K562 (cell line): Measurements from ENCODE around the gene RALB. TPM values are rescaled to one million over a fixed set of nuclear protein-coding genes. Genes with fewer than 3 reads are reported as not detected.

ENCODE experiments used
- ATF7 ChIP-seq: fragments of 450-650 bp; IDR thresholded peaks from 2 replicates; pipeline ENCODE4 v1.7.1; 2014; ENCODE audit warnings: mild to moderate bottlenecking, moderate library complexity
- CBX8 ChIP-seq: fragments of 200-600 bp; sonication (generic); IDR thresholded peaks from 2 replicates; pipeline ENCODE4 v1.6.1; 2012; ENCODE audit warnings: borderline replicate concordance, mixed run types, low read depth, mild to moderate bottlenecking, moderate library complexity, mixed read lengths, low read length, control low read depth, inconsistent platforms; ENCODE audit not compliant: poor library complexity, severe bottlenecking; ENCODE audit errors: extremely low read depth
- CHCHD3 ChIP-seq: fragments of 250-450 bp; sonication (Bioruptor Pico); IDR thresholded peaks from 2 replicates; pipeline ENCODE4 v2.1.2; 2022; ENCODE audit warnings: mild to moderate bottlenecking
- DDX20 ChIP-seq: fragments of 450-650 bp; IDR thresholded peaks from 2 replicates; pipeline ENCODE4 v1.6.1; 2016; ENCODE audit warnings: missing genetic modification characterization, low read depth, mild to moderate bottlenecking, missing compliant biosample characterization, moderate library complexity
- KLF1 ChIP-seq: fragments of 450-650 bp; IDR thresholded peaks from 2 replicates; pipeline ENCODE4 v1.6.1; 2016; ENCODE audit warnings: missing genetic modification characterization, missing compliant biosample characterization
- MAFK ChIP-seq: IDR thresholded peaks from 2 replicates; pipeline ENCODE4 v1.6.1; 2011; ENCODE audit warnings: low read length, improper control_type of control experiment
- MCM5 ChIP-seq: fragments of 450-650 bp; IDR thresholded peaks from 2 replicates; pipeline ENCODE4 v1.6.1; 2016; ENCODE audit warnings: low read depth
- NEUROD1 ChIP-seq: fragments of 150-350 bp; IDR thresholded peaks from 2 replicates; pipeline ENCODE4 v1.6.1; 2014; ENCODE audit warnings: borderline replicate concordance, low read length, low read depth; ENCODE audit not compliant: partially characterized antibody
- NR2F6 ChIP-seq: fragments of 450-650 bp; formaldehyde crosslinking; IDR thresholded peaks from 2 replicates; pipeline ENCODE4 v1.4.0; 2020; ENCODE audit warnings: mild to moderate bottlenecking
- PHB ChIP-seq: fragments of 250-450 bp; sonication (Bioruptor Pico); IDR thresholded peaks from 2 replicates; pipeline ENCODE4 v1.5.0; 2021
- POU5F1 ChIP-seq: fragments of 150-350 bp; IDR thresholded peaks from 2 replicates; pipeline ENCODE4 v1.6.1; 2014; ENCODE audit warnings: borderline replicate concordance, low read length, low read depth, mild to moderate bottlenecking; ENCODE audit not compliant: partially characterized antibody
- RBM39 ChIP-seq: fragments of 200-400 bp; formaldehyde crosslinking; optimal IDR thresholded peaks from 2 replicates; pipeline ENCODE3; 2018; ENCODE audit warnings: low read depth, low read length
- RFX1 ChIP-seq: fragments of 450-650 bp; IDR thresholded peaks from 2 replicates; pipeline ENCODE4 v1.6.1; 2016; ENCODE audit warnings: mild to moderate bottlenecking, moderate library complexity
- TAF7 ChIP-seq: fragments of 450-650 bp; IDR thresholded peaks from 2 replicates; pipeline ENCODE4 v1.6.1; 2016; ENCODE audit warnings: missing genetic modification characterization, missing compliant biosample characterization
- TARDBP ChIP-seq: fragments of 450-650 bp; IDR thresholded peaks from 2 replicates; pipeline ENCODE4 v1.6.1; 2016
- ZNF143 ChIP-seq: sonication (generic); formaldehyde crosslinking; IDR thresholded peaks from 2 replicates; pipeline ENCODE4 v1.9.0; 2022; ENCODE audit warnings: mild to moderate bottlenecking, missing genetic modification reagents
- polyA plus RNA-seq, 8 experiments: library from polyadenylated mRNA; depleted of rRNA in 4 of 8; stranded (reverse) in 5 of 8; unstranded in 3 of 8; fragments of >200 nt; fragmentation: Nextera tagmentation in 2 of 8; fragmentation: Illumina TruSeq in 1 of 8; extraction: Ambion mirVana in 2 of 8; extraction: Trizol in 1 of 8; gene quantifications; 2 replicates each; pipeline versions ENCODE4 v1.2.1 to v1.2.3, GENCODE V29; 2011 to 2014; ENCODE audit warnings: inconsistent platforms in 1 of 8, missing spikeins in 1 of 8
- total RNA-seq, 7 experiments: library from RNA; depleted of rRNA in 6 of 7; stranded (reverse); fragments of >200 nt in 6 of 7; fragmentation: Illumina TruSeq in 2 of 7; extraction: Trizol in 2 of 7; gene quantifications; 2 replicates each; pipeline versions ENCODE4 v1.2.1 to v1.2.3, GENCODE V29; 2011 to 2021; ENCODE audit warnings: low replicate concordance in 1 of 7
- TF ChIP-seq, protein P1 (sequence below): fragments of 250-450 bp; sonication (Bioruptor Pico); IDR thresholded peaks from 2 replicates; pipeline ENCODE4 v1.8.0; 2021; ENCODE audit warnings: borderline replicate concordance, mild to moderate bottlenecking, moderate library complexity; ENCODE audit not compliant: poor library complexity, severe bottlenecking
- TF ChIP-seq, protein P2 (sequence below): fragments of 450-650 bp; formaldehyde crosslinking; IDR thresholded peaks from 2 replicates; pipeline ENCODE4 v1.4.0; 2020; ENCODE audit warnings: mild to moderate bottlenecking, moderate library complexity
- TF ChIP-seq, protein P3 (sequence below): fragments of 450-650 bp; IDR thresholded peaks from 2 replicates; pipeline ENCODE4 v1.6.1; 2016; ENCODE audit warnings: mild to moderate bottlenecking
- TF ChIP-seq, protein P4 (sequence below): sonication (generic); formaldehyde crosslinking; IDR thresholded peaks from 2 replicates; pipeline ENCODE4 v1.8.0; 2023; ENCODE audit warnings: mild to moderate bottlenecking, missing genetic modification reagents

RALB gene
- total and polyA plus RNA-seq, 9 of the 15 experiments (the other 6 are each of a cell fraction or from before 2014, with no cell fraction given): 14.8 to 65.6 (median 38.4) TPM

DNA sequence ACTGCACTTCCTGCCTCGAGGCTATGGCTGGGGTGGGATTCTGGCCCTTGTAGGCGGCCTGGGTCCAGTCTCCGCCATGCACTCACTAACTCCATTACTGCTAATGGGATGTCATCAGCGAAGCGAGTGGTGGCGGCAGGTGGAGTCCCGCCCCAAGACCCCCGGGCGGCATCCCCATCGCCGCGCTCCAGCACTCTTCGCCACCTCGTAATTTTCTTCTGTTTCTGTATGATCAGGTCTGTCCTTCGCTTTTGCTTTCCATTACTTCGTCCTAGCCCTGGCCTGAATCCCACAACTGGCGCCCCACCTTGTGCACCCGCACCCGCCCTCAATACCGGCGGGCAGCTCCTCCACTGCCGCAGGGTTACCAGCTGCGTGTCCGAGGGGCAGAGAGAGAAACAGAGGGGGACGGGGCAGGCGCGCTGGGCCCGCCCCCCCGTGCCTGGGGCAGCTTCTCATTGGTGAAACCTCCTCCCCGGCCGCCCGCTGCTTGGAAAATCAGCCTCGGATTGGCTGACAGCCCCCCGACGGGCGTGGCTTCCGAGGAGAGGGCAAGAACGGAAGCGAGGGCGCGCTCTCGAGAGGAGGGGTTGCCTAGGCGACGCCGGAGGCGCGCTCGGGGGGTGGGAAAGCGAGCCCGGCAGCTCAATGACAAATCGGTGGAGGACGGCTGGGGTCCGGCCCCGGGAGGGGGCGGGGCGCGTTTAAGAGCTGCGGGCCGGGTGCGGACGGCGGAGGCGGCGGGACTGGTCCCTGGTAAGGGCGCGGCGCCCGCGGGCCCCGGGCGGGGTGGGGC lies at the start of gene RALB (continued):
- TF ChIP-seq DDX20 (tag) (no peak), TARDBP (no peak), CHCHD3 (CRISPR knock-in tag) (no peak), TAF7 (tag) (peak; percentile 61; the same call in 1 of the 2 replicates), NR2F6 (CRISPR knock-in tag) (0 out of 2 replicates have a peak, but pooled peaks have one; percentile 44), RFX1 (peak; percentile 97), ZNF143 (CRISPR knock-in tag) (no peak), NEUROD1 (peak; percentile 57), KLF1 (no peak), MAFK (no peak), RBM39 (no peak), ATF7 (no peak; the same call in 1 of the 2 replicates), MCM5 (no peak), CBX8 (no peak), POU5F1 (no peak), PHB (no peak)
- TF ChIP-seq, protein P1, sequence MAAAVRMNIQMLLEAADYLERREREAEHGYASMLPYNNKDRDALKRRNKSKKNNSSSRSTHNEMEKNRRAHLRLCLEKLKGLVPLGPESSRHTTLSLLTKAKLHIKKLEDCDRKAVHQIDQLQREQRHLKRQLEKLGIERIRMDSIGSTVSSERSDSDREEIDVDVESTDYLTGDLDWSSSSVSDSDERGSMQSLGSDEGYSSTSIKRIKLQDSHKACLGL (CRISPR knock-in tag): no peak
- TF ChIP-seq, protein P2, sequence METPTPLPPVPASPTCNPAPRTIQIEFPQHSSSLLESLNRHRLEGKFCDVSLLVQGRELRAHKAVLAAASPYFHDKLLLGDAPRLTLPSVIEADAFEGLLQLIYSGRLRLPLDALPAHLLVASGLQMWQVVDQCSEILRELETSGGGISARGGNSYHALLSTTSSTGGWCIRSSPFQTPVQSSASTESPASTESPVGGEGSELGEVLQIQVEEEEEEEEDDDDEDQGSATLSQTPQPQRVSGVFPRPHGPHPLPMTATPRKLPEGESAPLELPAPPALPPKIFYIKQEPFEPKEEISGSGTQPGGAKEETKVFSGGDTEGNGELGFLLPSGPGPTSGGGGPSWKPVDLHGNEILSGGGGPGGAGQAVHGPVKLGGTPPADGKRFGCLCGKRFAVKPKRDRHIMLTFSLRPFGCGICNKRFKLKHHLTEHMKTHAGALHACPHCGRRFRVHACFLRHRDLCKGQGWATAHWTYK (CRISPR knock-in tag): peak; percentile 77; the same call in 1 of the 2 replicates
- TF ChIP-seq, protein P3, sequence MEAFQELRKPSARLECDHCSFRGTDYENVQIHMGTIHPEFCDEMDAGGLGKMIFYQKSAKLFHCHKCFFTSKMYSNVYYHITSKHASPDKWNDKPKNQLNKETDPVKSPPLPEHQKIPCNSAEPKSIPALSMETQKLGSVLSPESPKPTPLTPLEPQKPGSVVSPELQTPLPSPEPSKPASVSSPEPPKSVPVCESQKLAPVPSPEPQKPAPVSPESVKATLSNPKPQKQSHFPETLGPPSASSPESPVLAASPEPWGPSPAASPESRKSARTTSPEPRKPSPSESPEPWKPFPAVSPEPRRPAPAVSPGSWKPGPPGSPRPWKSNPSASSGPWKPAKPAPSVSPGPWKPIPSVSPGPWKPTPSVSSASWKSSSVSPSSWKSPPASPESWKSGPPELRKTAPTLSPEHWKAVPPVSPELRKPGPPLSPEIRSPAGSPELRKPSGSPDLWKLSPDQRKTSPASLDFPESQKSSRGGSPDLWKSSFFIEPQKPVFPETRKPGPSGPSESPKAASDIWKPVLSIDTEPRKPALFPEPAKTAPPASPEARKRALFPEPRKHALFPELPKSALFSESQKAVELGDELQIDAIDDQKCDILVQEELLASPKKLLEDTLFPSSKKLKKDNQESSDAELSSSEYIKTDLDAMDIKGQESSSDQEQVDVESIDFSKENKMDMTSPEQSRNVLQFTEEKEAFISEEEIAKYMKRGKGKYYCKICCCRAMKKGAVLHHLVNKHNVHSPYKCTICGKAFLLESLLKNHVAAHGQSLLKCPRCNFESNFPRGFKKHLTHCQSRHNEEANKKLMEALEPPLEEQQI: no peak
- TF ChIP-seq, protein P4, sequence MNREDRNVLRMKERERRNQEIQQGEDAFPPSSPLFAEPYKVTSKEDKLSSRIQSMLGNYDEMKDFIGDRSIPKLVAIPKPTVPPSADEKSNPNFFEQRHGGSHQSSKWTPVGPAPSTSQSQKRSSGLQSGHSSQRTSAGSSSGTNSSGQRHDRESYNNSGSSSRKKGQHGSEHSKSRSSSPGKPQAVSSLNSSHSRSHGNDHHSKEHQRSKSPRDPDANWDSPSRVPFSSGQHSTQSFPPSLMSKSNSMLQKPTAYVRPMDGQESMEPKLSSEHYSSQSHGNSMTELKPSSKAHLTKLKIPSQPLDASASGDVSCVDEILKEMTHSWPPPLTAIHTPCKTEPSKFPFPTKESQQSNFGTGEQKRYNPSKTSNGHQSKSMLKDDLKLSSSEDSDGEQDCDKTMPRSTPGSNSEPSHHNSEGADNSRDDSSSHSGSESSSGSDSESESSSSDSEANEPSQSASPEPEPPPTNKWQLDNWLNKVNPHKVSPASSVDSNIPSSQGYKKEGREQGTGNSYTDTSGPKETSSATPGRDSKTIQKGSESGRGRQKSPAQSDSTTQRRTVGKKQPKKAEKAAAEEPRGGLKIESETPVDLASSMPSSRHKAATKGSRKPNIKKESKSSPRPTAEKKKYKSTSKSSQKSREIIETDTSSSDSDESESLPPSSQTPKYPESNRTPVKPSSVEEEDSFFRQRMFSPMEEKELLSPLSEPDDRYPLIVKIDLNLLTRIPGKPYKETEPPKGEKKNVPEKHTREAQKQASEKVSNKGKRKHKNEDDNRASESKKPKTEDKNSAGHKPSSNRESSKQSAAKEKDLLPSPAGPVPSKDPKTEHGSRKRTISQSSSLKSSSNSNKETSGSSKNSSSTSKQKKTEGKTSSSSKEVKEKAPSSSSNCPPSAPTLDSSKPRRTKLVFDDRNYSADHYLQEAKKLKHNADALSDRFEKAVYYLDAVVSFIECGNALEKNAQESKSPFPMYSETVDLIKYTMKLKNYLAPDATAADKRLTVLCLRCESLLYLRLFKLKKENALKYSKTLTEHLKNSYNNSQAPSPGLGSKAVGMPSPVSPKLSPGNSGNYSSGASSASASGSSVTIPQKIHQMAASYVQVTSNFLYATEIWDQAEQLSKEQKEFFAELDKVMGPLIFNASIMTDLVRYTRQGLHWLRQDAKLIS (CRISPR knock-in tag): peak; percentile 44; the same call in 1 of the 2 replicates
